Activated CD8-positive, alpha-beta memory T cell treated with anti-CD3 and anti-CD28 coated beads, Interleukin-2, amount 10 ng/mL, durations not matched to agents 7 days and 5 days (primary cell): Measurements from ENCODE around the gene PSMD13. TPM values are rescaled to one million over a fixed set of nuclear protein-coding genes. Genes with fewer than 3 reads are reported as not detected.

Experiments
- ATAC-seq: fragments of 150-1000 bp; cut with Tn5 transposase; one replicate; pipeline ENCODE4 v1.10.0; 2021; ENCODE audit warnings: moderate library complexity
- CTCF ChIA-PET: fragments of 350-600 bp; sonication (Branson Sonifier 250); formaldehyde crosslinking; loops from one replicate; lab custom pipeline; 2021; ENCODE audit warnings: antibody characterized with exemption; lab: Charles Lee
- DNase-seq: peaks from one replicate; pipeline ENCODE4 v3.0.0-alpha.2; 2020
- H3K27ac Mint-ChIP-seq: one replicate; pipeline ENCODE4 v1.8.0; 2021; ENCODE audit warnings: mild to moderate bottlenecking, mixed read lengths
- H3K27me3 Mint-ChIP-seq: one replicate; pipeline ENCODE4 v1.8.0; 2021; ENCODE audit warnings: mixed read lengths
- H3K36me3 Mint-ChIP-seq: one replicate; pipeline ENCODE4 v1.8.0; 2021; ENCODE audit warnings: mild to moderate bottlenecking, mixed read lengths
- H3K4me1 Mint-ChIP-seq: one replicate; pipeline ENCODE4 v1.8.0; 2021; ENCODE audit warnings: mixed read lengths
- H3K4me3 Mint-ChIP-seq: one replicate; pipeline ENCODE4 v1.8.0; 2021; ENCODE audit warnings: mild to moderate bottlenecking, moderate library complexity, mixed read lengths
- H3K9me3 Mint-ChIP-seq: one replicate; pipeline ENCODE4 v1.8.0; 2022; ENCODE audit warnings: low read depth, mixed read lengths
- total RNA-seq, 2 experiments: library from RNA; stranded (reverse); gene quantifications; one replicate each; pipeline ENCODE4 v1.2.3, GENCODE V29; 2021

PSMD13 gene
- total RNA-seq, 2 experiments from 2014 or later = 166 to 199 TPM

DNA sequence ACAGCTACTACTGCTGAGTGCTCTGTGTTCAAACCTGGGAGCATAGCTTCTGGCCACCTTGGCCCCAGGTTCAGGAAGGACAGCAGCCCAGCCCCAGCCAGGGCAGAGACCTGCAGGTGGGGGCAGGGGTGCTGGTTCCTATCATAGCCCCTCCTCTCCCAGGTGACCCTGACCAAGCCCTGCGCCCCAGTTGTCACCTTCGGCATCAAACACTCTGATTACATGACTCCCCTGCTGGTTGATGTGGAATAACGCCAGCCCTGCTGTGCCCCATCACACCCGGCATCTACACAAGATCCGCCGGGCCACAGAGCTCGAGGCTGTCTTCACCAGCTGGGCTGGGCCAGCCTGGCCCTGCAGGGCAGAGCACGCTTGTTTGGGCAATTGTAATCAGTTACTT, 37.0 kb upstream of the PSMD13 start:
- Mint-ChIP-seq H3K9me3 (no peaks in the 10 kb centered on the region), H3K4me3 (no peak overlapping the region), H3K4me1 (peaks cover 27% of the 10 kb centered on the region), H3K36me3 (peaks cover 2% of the 10 kb centered on the region), H3K27ac (no peak overlapping the region), H3K27me3 (no peaks in the 10 kb centered on the region)
- CTCF ChIA-PET = no interaction called here
- DNase-seq (peak; percentile 39), ATAC-seq (no peak)

- ATAC-seq (no peak), DNase-seq (peak; percentile 32)
- Mint-ChIP-seq H3K27me3 (no peaks in the 10 kb centered on the region), H3K9me3 (no peaks in the 10 kb centered on the region), H3K4me3 (no peak overlapping the region), H3K4me1 (peaks cover 31% of the 10 kb centered on the region), H3K27ac (no peak overlapping the region), H3K36me3 (peaks cover 2% of the 10 kb centered on the region)
- CTCF ChIA-PET = interaction anchor here (0.6 to 1.0 kb wide), 2 partner anchors 154 to 164 kb away, joined by 3 to 5 read pairs; no protein-coding TSS in a partner anchor
Measured at GRCh38 chr11:200224-201003, 36.4 kb upstream of the PSMD13 start.

DNA sequence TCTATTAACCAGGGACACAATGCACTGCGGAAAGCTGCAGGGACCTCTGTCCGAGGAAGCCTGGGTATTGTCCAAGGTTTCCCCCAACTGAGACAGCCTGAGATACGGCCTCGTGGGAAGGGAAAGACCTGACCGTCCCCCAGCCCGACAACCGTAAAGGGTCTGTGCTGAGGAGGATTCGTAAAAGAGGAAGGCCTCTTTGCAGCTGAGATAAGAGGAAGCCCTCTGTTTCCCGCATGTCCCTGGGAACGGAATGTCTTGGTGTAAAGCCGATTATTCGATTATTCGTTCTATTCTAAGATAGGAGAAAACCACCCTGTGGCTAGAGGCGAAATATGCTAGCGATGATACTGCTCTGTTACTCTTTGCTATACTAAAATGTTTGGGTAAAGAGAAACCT, 34.8 kb upstream of the PSMD13 start:
- peaks cover 5% of the 10 kb centered on the region for H3K36me3 Mint-ChIP-seq
- no peak overlapping the region for H3K4me3 Mint-ChIP-seq
- peak overlapping the region; percentile 68 for H3K27ac Mint-ChIP-seq
- H3K9me3 Mint-ChIP-seq = no peaks in the 10 kb centered on the region
- ATAC-seq (no peak), DNase-seq (peak; percentile 27)
- no peaks in the 10 kb centered on the region for H3K27me3 Mint-ChIP-seq
- peaks cover 43% of the 10 kb centered on the region for H3K4me1 Mint-ChIP-seq
- CTCF ChIA-PET = no interaction called here

- Mint-ChIP-seq H3K36me3 (peaks cover 6% of the 10 kb centered on the region), H3K27ac (peak overlapping the region; percentile 68), H3K9me3 (no peaks in the 10 kb centered on the region), H3K4me3 (no peak overlapping the region), H3K4me1 (peaks cover 43% of the 10 kb centered on the region), H3K27me3 (no peaks in the 10 kb centered on the region)
- ATAC-seq (no peak), DNase-seq (no peak)
- CTCF ChIA-PET = no interaction called here
Measured at GRCh38 chr11:202490-202889, 34.3 kb upstream of the PSMD13 start.

DNA sequence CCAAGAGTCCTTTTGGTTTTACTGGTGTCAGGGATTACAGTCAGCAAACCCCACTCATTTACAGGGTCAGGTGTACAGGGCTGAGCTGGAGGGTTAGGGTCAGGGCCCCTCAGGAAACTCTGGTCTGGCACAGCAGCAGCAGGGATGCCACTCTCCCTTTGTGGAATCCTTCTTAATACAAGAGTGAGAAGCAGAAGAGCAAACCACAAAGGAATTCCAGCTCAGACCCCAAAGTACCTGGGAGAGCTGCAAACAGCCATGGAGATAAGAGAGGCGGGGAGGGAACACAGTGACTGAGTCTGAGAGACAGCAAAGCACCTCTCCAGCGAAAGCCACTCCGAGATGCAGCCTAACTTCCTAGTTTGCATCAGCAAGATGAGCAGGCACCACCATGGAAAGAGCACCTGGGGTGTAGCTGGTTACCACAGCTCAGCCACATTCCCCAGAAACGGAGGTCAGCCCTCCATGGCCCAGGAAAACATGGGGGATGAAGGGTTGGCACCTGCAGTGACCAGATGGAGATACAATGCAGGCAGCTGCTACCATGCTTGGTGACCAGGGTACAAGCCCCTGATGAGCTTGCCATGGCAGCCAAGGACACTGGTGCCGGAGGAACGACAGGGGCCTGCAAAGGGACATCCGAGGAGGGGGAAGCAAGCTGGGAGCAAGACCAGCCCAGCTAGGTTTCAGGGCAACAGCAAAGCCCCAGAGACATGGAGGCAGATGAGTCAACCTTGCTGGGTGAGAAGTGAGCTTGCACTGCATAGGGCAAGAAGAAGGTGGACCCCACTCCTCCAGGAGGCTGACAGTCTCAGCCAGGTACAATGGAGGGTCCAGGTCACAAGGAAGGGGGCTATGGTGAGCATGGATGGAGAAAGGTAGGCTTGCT, 33.5 kb upstream of the PSMD13 start:
- Mint-ChIP-seq H3K36me3 (peaks cover 6% of the 10 kb centered on the region), H3K27ac (peak overlapping the region; percentile 30), H3K27me3 (no peaks in the 10 kb centered on the region), H3K4me1 (peaks cover 43% of the 10 kb centered on the region), H3K4me3 (no peak overlapping the region), H3K9me3 (no peaks in the 10 kb centered on the region)
- ATAC-seq (no peak), DNase-seq (no peak)
- CTCF ChIA-PET = no interaction called here

- CTCF ChIA-PET = no interaction called here
- Mint-ChIP-seq H3K36me3 (peaks cover 6% of the 10 kb centered on the region), H3K27me3 (no peaks in the 10 kb centered on the region), H3K4me1 (peaks cover 43% of the 10 kb centered on the region), H3K9me3 (no peaks in the 10 kb centered on the region), H3K27ac (peak overlapping the region; percentile 26), H3K4me3 (no peak overlapping the region)
- ATAC-seq (no peak), DNase-seq (no peak)
Measured at GRCh38 chr11:203945-204586, 32.7 kb upstream of the PSMD13 start.

- Mint-ChIP-seq H3K9me3 (no peaks in the 10 kb centered on the region), H3K27me3 (no peaks in the 10 kb centered on the region), H3K4me3 (no peak overlapping the region), H3K36me3 (peaks cover 6% of the 10 kb centered on the region), H3K27ac (no peak overlapping the region), H3K4me1 (peaks cover 47% of the 10 kb centered on the region)
- CTCF ChIA-PET = no interaction called here
- ATAC-seq (no peak), DNase-seq (no peak)
Measured at GRCh38 chr11:204587-205109, 32.1 kb upstream of the PSMD13 start.

DNA sequence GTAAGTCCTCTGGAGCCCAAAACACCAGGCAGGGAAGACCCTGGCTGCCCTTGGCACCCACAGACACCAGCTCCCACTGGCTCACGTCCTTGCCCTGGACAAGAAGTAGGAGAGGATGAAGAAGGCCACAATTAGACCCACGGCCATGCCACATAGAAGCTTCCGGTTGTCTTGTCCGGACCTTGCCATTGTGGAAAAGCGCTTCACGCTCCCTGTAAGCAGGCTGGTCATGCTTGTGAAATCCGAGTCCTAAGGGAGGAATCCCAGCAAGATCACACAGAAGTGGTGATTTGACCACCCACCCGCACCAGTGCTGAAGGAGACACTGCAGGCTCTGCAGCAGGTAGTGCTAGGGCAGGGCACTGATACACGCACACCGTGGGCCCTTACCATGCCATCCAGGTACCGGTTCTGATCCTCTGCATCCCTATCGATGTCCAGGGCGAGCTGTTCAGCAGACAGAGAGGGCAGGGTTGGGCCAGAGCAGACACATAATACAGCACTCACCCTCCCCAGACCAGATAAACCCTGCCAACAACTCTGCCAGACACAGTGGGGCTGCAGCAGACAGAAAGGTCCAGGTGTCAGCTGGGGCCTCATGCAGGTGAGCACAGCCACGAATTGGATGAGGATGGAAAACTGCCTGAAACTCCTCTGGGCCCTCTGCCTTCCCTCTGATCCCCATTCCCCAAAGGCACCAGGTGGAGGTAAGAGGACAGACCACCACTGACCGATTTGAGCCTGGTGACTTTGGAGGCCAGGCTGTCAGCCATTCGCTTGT, 31.4 kb upstream of the PSMD13 start:
- H3K36me3 Mint-ChIP-seq = peaks cover 13% of the 10 kb centered on the region
- CTCF ChIA-PET = no interaction called here
- no peaks in the 10 kb centered on the region for H3K27me3 Mint-ChIP-seq
- H3K4me1 Mint-ChIP-seq = peaks cover 55% of the 10 kb centered on the region
- peak overlapping the region; percentile 99 for H3K27ac Mint-ChIP-seq
- no peak for ATAC-seq
- peak overlapping the region; percentile 93 for H3K4me3 Mint-ChIP-seq
- H3K9me3 Mint-ChIP-seq = no peaks in the 10 kb centered on the region
- no peak for DNase-seq

DNA sequence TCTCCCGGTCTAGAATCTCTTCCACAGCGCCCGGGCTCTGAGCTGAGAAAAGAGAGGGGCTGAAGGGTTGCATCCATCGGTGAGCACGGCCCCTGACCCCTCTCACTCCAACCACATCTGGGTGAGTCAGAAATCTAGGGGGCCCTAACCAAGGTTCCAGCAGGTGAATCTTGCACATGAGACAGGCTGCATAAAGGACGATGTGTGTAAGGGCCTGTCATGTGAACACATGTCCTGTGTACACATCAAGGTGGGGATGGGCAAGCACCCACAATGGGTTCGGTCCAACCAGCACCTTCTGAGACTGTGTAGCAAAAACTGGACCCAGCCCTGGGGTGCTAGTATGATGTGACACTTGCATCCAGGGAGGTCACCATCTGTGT, 30.8 kb upstream of the PSMD13 start:
- H3K27me3 Mint-ChIP-seq = no peaks in the 10 kb centered on the region
- peak overlapping the region; percentile 99 for H3K27ac Mint-ChIP-seq
- H3K36me3 Mint-ChIP-seq = peaks cover 15% of the 10 kb centered on the region
- peaks cover 59% of the 10 kb centered on the region for H3K4me1 Mint-ChIP-seq
- H3K9me3 Mint-ChIP-seq = no peaks in the 10 kb centered on the region
- ATAC-seq (no peak), DNase-seq (no peak)
- CTCF ChIA-PET = interaction anchor here (1.0 to 1.4 kb wide), 2 partner anchors 242 to 313 kb away, joined by 3 to 8 read pairs; no protein-coding TSS in a partner anchor
- H3K4me3 Mint-ChIP-seq = peak overlapping the region; percentile 93

DNA sequence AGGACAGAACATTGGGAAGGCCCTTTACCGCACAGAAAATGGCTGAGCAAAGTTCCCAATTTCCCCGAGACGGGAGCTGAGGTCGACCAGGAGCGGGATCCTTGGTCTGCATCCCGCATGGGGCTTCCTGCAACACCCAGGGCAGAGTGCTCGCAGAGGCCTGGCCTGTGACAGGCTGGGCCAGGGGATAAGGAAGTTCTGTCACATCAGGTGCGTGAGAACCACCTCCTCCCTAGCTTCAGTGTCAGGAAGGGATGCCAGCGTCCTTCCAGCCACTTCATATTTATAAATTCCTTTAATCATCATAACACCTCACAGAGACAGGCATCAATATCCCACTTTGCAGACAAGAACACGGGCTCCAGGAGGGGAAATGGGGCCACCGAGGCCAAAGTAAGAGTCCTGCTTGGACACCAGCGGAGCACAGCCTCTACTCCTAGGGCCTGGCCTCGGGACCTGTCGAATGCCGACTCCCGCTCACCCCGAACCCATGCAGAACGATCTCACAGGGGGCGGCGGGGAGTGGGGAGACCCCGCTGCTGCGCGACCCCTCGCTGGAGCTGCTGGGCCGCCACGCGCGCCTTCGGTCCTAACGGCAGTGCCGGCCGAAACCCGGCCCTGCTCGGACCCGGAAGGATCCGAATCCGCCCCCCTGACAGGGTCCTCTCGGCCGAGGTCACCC, 30.1 kb upstream of the PSMD13 start:
- Mint-ChIP-seq H3K4me3 (peak overlapping the region; percentile 93), H3K36me3 (peaks cover 22% of the 10 kb centered on the region), H3K27ac (peak overlapping the region; percentile 99), H3K9me3 (no peaks in the 10 kb centered on the region), H3K4me1 (peaks cover 62% of the 10 kb centered on the region), H3K27me3 (no peaks in the 10 kb centered on the region)
- ATAC-seq = no peak
- CTCF ChIA-PET = interaction anchor here (0.8 to 1.4 kb wide), 10 partner anchors 10 to 312 kb away, joined by 3 to 8 read pairs (median 3); no protein-coding TSS in a partner anchor
- DNase-seq = peak; percentile 58

DNA sequence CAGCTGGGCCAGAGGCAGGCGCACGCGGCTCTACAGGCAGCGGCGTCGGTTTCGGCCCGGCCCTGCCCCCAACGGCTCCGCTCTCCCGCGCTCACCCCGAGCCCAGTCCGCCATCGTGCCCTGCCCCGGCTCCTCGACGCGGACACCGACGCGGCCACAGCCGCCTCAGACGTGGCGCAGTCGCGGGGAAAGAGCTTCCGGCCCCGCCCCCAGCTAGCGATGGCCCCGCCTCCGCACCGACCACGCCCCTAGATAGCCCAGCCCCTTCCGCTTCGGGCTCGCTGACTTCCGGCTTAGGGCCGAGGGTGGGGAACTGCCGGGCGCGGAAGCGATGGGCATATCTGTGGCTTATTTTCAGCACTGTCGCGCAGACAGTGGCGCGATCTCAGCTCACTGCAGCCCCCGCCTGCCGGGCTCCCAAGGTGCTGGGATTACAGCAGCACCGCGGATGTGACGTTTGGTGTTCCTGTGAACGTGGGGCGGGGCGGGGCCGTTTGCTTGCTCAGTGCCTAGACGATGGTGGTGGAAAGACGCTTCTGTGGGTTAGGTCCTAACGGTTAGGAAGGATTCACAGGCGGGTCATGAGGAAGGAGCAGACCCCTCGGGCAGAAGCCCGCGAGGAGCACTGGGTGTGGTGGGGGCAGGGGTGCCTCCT, 29.4 kb upstream of the PSMD13 start, which contains the start of the genes BET1L and RIC8A:
Gene BET1L, minus strand, starts transcription at position 192 of the 655 bp plus-strand sequence. Its CDS starts 78 bp downstream, at position 114.
Gene RIC8A, plus strand, starts transcription at position 501 of the 655 bp plus-strand sequence. CDS start 1,147 bp downstream, outside the sequence.
- H3K27ac Mint-ChIP-seq = peak within 1 kb of the TSS; percentile 99
- CTCF ChIA-PET = interaction anchor here (0.8 to 1.5 kb wide), 11 partner anchors 9 to 312 kb away, joined by 3 to 8 read pairs (median 3); partner anchors contain the start of gene PSMD13
- ATAC-seq = peak; percentile 87
- H3K36me3 Mint-ChIP-seq = peaks cover 22% of the 10 kb centered on the region
- peaks cover 57% of the 10 kb centered on the region for H3K4me1 Mint-ChIP-seq
- peak; percentile 99 for DNase-seq
- H3K4me3 Mint-ChIP-seq = peak within 1 kb of the TSS; percentile 93
- no peaks in the 10 kb centered on the region for H3K9me3 Mint-ChIP-seq
- H3K27me3 Mint-ChIP-seq = no peaks in the 10 kb centered on the region
